NCI-H2029 treated with DMSO at 0.1 percent for 48 hours (cell line): Measurements from ENCODE around the gene ARHGAP33.
"Not testable (repeated sequence)": the region's sequence is repeated elsewhere in the genome, so short reads cannot be mapped to it uniquely, and the experiment has no call there.

Experiments
- DNase-seq: peaks from one replicate; lab custom pipeline; 2025; lab: John Stamatoyannopoulos, UW

The ARHGAP33 gene

DNA sequence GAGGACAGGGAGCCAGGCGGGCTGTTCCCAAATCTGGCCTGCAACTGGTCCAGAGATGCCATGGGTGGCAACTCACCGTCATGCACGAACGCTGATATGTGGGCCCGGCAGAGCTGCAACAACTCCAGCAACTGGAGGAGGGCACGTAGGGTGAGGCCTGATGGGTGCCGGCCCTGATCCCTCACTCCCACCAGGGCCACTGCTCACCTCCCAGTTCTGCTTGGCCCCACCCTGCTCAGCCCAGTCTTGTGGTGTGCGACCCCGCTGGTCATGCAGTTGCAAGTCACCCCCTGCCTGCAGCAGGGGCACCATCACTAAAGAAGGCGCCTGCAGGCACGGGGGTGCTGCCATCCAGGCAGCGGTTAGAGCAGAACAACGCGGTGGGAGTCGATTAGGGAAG lies 16.9 kb downstream of the ARHGAP33 start:
- no peak for DNase-seq

GRCh38 chr19:35792888-35793287 lies 17.5 kb downstream of the ARHGAP33 start:
- no peak for DNase-seq

- DNase-seq: no peak
Observed at GRCh38 chr19:35793381-35794165, 18.2 kb downstream of the ARHGAP33 start.

DNA sequence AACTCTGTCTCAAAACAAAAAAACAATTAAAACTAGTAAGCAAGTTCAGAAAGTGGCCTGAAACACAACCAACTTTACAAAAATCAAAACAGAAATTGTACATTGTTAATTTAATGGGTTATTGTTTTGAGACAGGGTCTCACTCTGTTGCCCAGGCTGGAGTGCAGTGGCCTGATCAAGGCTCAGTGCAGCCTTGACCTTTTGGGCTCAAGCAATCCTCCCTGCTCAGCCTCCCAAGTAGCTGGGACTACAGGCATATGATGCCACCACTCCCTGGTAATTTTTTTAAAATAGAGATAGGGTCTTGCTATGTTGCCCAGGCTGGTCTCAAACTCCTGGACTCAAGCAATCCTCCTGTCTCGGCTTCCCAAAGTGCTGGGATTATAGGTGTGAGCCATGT lies 20.2 kb downstream of the ARHGAP33 start:
- not testable (repeated sequence) for DNase-seq

- no peak for DNase-seq
Observed at GRCh38 chr19:35796645-35797542, 21.5 kb downstream of the ARHGAP33 start.

GRCh38 chr19:35797663-35798062 lies 22.3 kb downstream of the ARHGAP33 start:
- no peak for DNase-seq

DNA sequence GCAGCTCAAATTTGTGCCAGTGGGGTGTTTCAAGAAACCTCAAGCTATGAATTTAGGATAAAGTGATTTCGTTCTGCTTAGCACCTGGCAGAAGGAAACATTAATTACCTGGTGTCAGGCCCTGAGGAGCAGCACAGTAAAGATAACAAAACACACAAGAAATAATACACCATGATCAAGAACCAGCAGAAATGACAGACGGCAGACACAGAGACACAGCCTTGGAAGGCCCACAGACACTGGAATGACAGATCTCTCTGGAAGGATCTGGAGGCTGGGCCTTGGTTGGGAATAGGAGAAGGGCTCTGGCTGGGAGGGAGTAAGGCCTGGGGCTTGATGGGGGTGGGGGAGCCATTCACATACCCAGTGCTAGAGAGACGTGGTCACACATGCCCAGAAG lies 26.5 kb downstream of the ARHGAP33 start:
- no peak for DNase-seq

DNA sequence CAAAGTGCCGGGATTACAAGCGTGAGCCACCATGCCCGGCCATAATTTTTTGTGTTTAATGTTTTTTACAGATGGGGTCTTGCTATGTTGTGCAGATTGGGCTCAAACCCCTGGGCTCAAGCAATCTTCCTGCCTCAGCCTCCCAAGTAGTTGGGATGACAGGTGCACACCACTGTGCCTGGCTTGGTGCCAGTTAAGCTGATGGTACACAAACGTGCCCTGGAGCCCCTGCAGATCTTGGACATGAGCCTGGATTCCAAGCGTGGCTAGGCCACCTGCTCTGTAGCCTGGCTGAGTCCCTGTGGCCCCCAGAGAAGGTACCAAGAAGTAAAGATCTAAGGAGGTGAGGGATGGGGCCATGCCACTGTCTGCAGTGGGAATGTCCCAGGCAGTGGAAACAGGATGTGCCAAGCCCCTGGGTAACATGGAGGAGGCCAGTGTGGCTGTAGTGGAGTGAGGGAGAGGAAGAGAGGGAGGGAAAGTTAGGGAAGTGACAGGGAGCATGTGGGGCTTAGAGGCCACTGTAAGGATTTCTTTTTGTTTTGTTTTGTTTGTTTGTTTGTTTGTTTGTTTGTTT lies 30.2 kb downstream of the ARHGAP33 start:
- peak; percentile 83 for DNase-seq

DNA sequence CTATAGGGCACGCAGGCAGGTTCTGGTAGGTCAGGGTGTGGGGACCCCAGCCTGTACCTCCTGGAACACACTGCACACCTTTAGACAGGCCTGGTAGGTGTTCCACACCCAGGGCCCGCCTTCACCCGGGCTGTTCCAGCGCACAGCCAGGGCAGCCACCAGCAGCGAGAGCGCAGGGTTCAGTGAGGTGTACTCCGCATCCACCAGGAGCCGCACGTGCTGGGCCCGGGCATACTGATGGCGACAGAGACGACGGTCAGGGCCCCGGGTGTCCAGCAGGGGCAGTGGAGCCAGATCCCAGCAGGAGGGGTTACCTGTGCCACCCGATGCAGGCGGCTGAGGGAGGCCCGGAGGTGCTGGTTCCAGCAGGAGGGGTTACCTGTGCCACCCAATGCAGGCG lies 31.2 kb downstream of the ARHGAP33 start:
- no peak for DNase-seq

DNA sequence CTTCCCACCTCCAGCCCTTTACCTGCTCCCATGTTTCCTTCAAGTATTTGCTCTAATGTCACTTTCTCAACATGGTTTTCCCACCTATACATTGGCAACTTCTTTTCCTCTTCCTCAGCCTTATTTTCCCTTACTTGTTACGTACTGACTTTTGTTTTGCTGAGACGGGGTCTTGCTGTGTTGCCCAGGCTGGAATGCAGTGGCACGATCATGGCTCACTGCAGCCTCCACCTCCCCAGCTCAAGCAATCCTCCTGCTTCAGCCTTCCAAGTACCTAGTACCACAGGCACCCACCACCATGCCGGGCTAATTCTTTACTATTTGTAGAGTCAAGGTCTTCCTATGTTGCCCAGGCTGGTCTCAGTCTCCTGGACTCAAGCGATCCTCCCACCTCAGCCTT lies 32.3 kb downstream of the ARHGAP33 start:
- no peak for DNase-seq

- no peak for DNase-seq
Observed at GRCh38 chr19:35811317-35812219, 36.2 kb downstream of the ARHGAP33 start.

- no peak for DNase-seq
Observed at GRCh38 chr19:35812220-35813042, 37.1 kb downstream of the ARHGAP33 start, which contains the start of gene PRODH2. Gene PRODH2, minus strand, starts transcription at chr19:35812845. Its CDS starts 40 bp downstream, at chr19:35812805.

DNA sequence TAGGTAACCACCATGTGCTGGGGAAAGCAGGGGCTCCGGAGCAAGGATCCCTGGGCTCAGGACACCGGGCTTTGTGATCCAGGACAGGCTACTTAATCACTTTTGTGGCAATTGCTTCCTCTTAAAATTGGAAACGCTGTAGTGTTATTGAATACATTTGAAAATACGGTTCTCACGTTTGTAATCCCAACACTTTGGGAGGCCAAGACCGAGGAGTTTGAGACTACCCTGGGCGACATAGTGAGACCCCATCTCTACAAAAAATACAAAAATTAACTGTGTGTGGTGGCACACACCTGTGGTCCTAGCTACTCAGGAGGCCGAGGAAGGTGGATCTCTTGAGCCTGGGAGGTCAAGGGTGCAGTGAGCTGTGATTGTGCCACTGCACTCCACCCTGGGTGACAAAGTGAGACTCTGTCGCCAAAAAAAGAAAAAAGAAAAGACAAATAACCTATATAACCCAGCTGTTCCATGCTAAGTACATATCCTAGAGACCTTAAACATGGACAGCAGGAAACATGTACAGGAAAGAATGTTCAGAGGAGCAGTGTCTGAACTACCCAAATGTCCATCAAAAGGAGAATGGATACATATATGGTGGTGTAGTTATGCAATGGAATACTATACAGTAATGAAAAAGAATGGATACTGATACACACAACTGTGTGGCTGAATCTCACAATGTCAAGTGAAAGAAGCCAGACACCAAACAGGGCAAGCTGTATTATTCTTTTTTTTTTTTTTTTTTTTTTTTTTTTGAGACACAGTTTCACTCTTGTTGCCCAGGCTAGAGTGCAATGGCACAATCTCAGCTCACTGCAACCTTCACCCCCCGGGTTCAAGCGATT lies 37.9 kb downstream of the ARHGAP33 start:
- DNase-seq: no peak

GRCh38 chr19:35816262-35816661 lies 40.9 kb downstream of the ARHGAP33 start:
- DNase-seq: no peak

- no peak for DNase-seq
Observed at GRCh38 chr19:35816846-35817245, 41.5 kb downstream of the ARHGAP33 start.

- DNase-seq: no peak
Observed at GRCh38 chr19:35818445-35818844, 43.1 kb downstream of the ARHGAP33 start.

GRCh38 chr19:35822579-35822978 lies 47.2 kb downstream of the ARHGAP33 start:
- no peak for DNase-seq

DNA sequence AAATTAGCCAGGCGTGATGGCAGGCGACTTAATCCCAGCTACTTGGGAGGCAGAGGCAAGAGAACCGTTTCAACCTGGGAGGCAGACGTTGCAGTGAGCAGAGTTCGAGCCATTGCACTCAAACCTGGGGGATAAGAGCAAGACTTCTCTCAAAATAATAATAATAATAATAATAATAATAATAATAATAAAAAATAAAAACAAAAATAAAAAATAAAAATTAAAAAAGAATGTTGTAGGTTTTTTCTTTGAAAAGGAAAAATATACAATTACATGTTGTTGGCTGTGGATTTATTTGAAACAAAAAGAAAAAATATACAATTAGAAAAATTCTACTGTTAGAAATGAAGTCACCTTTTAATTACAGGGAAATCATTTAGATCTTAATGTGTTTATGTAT lies 48.8 kb downstream of the ARHGAP33 start:
- no peak for DNase-seq

GRCh38 chr19:35828692-35829301 lies 53.4 kb downstream of the ARHGAP33 start:
- no peak for DNase-seq
